ENCODE data around the gene C4BPB. TPM values are rescaled to one million over a fixed set of nuclear protein-coding genes. Genes with fewer than 3 reads are reported as not detected.

C4BPB gene
- total RNA-seq, 1 experiment from 2014 or later, result not detected

- Histone ChIP-seq H2BK20ac (ENCODE audit: low read depth, low read length, poor library complexity, severe bottlenecking) (no peak overlapping the region), H3K4me1 (ENCODE audit: insufficient read depth, low read length) (no peaks in the 10 kb centered on the region), H3K79me2 (ENCODE audit: insufficient read depth, low read length) (no peaks in the 10 kb centered on the region), H3K27me3 (ENCODE audit: insufficient read depth, low read length) (no peaks in the 10 kb centered on the region), H2BK12ac (ENCODE audit: insufficient read length, low read depth, low read length) (no peak overlapping the region), H3K9me3 (ENCODE audit: control insufficient read depth, low read depth, low read length) (no peaks in the 10 kb centered on the region), H3K27ac (ENCODE audit: insufficient read length, low read depth, low read length) (no peak overlapping the region), H2BK15ac (ENCODE audit: low read depth, low read length) (no peak overlapping the region), H4K20me1 (ENCODE audit: control insufficient read depth, insufficient read depth, insufficient read length) (no peaks in the 10 kb centered on the region), H3K4me2 (ENCODE audit: insufficient read depth, insufficient read length, low read length) (no peak overlapping the region), H4K8ac (replicated peaks; ENCODE audit: insufficient read length, low read depth, low read length) (no peak overlapping the region), H4K91ac (ENCODE audit: insufficient read length, low read depth, low read length) (no peak overlapping the region), H3K18ac (ENCODE audit: insufficient read length, low read depth, low read length) (no peak overlapping the region), H2AK5ac (ENCODE audit: insufficient read length, low read length) (no peak overlapping the region), H3K9ac (ENCODE audit: extremely low read depth, insufficient read length, low read length) (no peak overlapping the region), H3K4ac (ENCODE audit: low read depth, low read length) (no peak overlapping the region), H3K56ac (ENCODE audit: insufficient read length, low read depth, low read length) (no peak overlapping the region), H3K23me2 (ENCODE audit: insufficient read length, low read depth, low read length, poor library complexity, severe bottlenecking) (no peaks in the 10 kb centered on the region), H4K5ac (ENCODE audit: insufficient read length, low read depth, low read length) (no peak overlapping the region), H3K14ac (ENCODE audit: insufficient read depth, low read length) (no peak overlapping the region), H2BK120ac (ENCODE audit: low read depth, low read length, poor library complexity, severe bottlenecking) (no peak overlapping the region), H2AFZ (ENCODE audit: low read length) (no peak overlapping the region), H3K23ac (ENCODE audit: insufficient read length, low read depth, low read length) (no peak overlapping the region), H3T11ph (ENCODE audit: low read length) (no peak overlapping the region), H3K79me1 (ENCODE audit: insufficient read depth, low read depth, low read length, poor library complexity, severe bottlenecking) (no peaks in the 10 kb centered on the region), H2BK5ac (ENCODE audit: insufficient read length, low read length) (no peak overlapping the region)
- peaks cover 5% of the 10 kb centered on the region in 2 experiments; a peak in 3 of 4 replicates for H3K4me1 Mint-ChIP-seq
- DNase-seq, result no peak
- WGBS (ENCODE audit: extremely low coverage, insufficient read length, low lambda C conversion rate), result no CpG with 5 or more reads among the region's 3 CpGs
- TF ChIP-seq CTCF (conservative IDR thresholded peaks at IDR 0.05), result no peak
- no peak overlapping the region for H3K4me3 Mint-ChIP-seq
- H3K27ac Mint-ChIP-seq, result no peak overlapping the region
- peaks cover 2% of the 10 kb centered on the region; the same call in 1 of the 2 replicates for H3K27me3 Mint-ChIP-seq (ENCODE audit: low read depth)
- peaks cover 8% of the 10 kb centered on the region in 2 experiments for H3K9me3 Mint-ChIP-seq
- peaks cover 0 to 14% (median 0%) of the 10 kb centered on the region in 3 experiments; a peak in 3 of 7 replicates for H3K36me3 Mint-ChIP-seq (ENCODE audit: insufficient read depth in 1 of 3, low read depth in 3 of 3)
Measured at GRCh38 chr1:207124389-207124788, 35.7 kb downstream of the C4BPB start.
